Posterior vena cava (tissue), 2 donors: ENCODE data around the gene MPP2. TPM values are rescaled to one million over a fixed set of nuclear protein-coding genes. Genes with fewer than 3 reads are reported as not detected.

Experiments
- DNase-seq: peaks from one replicate; pipeline ENCODE4 v3.0.0-alpha.2; 2020; ENCODE audit warnings: low spot score
- intact Hi-C, 2 donors: fragments of 100-400 bp; cut with DNase I; formaldehyde crosslinking; loops; one replicate each; pipeline versions ENCODE4 v1.14.1 to v1.14.2; 2022 to 2023
- total RNA-seq, 2 donors: library from RNA; stranded (reverse); fragmentation: NEBNext Ultra II Directional; extraction: Animal tissue kit (Norgen Biotek cat#: 25700); gene quantifications; one replicate each; pipeline ENCODE4 v1.2.1, GENCODE V29; 2021
- donor health status: DM: yes; HTN: yes; CAD: no.
- donor health status: DM: yes; HTN: yes; CAD: no.

MPP2 gene
- total RNA-seq, 2 donors from 2014 or later = 11.4 to 15.5 TPM

DNA sequence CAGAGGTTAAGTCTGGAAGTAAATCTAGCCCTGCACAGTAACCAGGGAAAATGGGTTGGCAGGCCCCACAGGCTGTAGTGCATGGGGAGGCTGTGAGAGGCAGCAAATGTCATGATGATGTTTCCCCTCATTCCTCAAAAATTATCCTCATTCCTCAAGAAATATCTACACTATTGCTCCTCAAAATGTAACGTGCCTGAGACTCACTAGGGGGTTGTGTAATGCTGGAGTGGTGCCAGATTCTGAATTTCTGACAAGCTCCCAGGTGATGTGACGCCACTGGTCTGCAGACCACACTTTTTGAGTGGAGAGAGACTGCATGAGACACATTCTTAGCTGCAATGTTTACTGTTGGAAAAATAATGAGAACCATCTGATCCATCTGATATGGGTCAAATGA is 73.2 kb downstream of the MPP2 start:
- intact Hi-C loops = loop anchor here in 1 of 2 donors (10.0 kb wide), 1 partner anchor 49 kb away; the partner anchor contains the start of gene CFAP97D1

GRCh38 chr17:43832976-43833829 is 74.1 kb downstream of the MPP2 start, which contains the start of gene MPP3:
MPP3 (minus strand) TSS chr17:43833146; CDS start chr17:43831906, 1,240 bp downstream.
- intact Hi-C loops = loop anchor here in 1 of 2 donors (10.0 kb wide), 1 partner anchor 48 kb away; the partner anchor contains the start of gene CFAP97D1
- peak; percentile 87 for DNase-seq

More for the DNA sequence above, 73.2 kb downstream of the MPP2 start:
- no peak for DNase-seq

GRCh38 chr17:43832168-43832975 is 75.0 kb downstream of the MPP2 start:
- DNase-seq = peak; percentile 88
- intact Hi-C loops = loop anchor here in 1 of 2 donors (10.0 kb wide), 1 partner anchor 48 kb away; the partner anchor contains the start of gene CFAP97D1

DNA sequence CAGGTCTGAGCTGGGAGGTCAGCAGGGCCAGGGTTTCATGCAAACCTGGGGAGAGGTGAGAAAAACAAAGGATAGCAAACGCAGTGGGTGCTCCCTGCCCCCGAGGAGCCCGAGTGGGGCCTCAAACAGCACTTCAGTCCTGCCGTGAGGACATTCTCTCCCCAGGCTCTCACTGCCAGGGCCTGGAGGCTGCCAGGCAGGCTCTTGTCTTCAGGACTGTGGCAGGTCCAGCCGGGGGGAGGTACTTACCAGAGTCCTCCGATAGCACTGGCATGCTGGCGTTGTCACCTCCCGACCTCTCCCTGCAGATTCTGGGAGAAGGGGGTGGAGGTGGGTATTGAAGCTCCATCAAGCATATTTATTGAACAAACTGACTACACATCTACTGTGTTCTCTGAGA is 75.7 kb downstream of the MPP2 start:
- no peak for DNase-seq
- intact Hi-C loops = loop anchor here in 1 of 2 donors (10.0 kb wide), 1 partner anchor 47 kb away; the partner anchor contains the start of gene CFAP97D1

GRCh38 chr17:43830510-43831140 is 76.7 kb downstream of the MPP2 start:
- intact Hi-C loops = loop anchor here in 1 of 2 donors (10.0 kb wide), 1 partner anchor 46 kb away; the partner anchor contains the start of gene CFAP97D1
- DNase-seq = peak; percentile 13

GRCh38 chr17:43829738-43830137 is 77.6 kb downstream of the MPP2 start:
- intact Hi-C loops = loop anchor here in 1 of 2 donors (10.0 kb wide), 1 partner anchor 45 kb away; the partner anchor contains the start of gene CFAP97D1

DNA sequence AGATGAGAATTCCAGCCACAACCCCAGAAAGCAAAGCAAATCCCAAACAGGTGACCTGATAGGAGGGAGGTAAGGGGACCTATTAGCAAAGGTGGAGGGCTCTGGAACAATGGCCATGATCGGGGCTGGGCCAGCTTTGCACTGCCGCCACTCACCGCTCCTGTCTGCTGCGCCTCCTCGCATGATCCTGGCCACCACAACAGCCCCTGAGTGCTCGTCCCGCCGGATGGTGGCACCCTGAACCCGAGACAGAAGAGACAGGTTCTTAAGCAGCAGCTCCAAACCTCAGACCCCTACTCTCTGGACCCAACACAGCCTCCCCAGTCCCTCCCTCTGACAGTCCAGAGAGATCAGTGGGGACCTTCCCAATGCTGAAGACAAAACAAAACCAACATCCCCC is 79.7 kb downstream of the MPP2 start:
- DNase-seq = peak; percentile 48
- intact Hi-C loops = no loop called here

More at GRCh38 chr17:43829738-43830137, 77.6 kb downstream of the MPP2 start:
- peak; percentile 68 for DNase-seq

- intact Hi-C loops = no loop called here
- DNase-seq = peak; percentile 60
Observed at GRCh38 chr17:43826206-43826605, 81.1 kb downstream of the MPP2 start.

GRCh38 chr17:43825567-43825966 is 81.8 kb downstream of the MPP2 start:
- peak; percentile 68 for DNase-seq
- intact Hi-C loops = no loop called here

Other genes starting within 250 kb of the MPP2 start
- 1 to 10 TPM; 6.7 to 7.7 TPM for gene MEOX1, start 245.6 kb downstream of the MPP2 start, total RNA-seq
- not detected for gene SOST, start 148.7 kb downstream of the MPP2 start, total RNA-seq
- gene DUSP3, start 128.6 kb downstream of the MPP2 start, total RNA-seq = 100 to 1,000 TPM; 169 to 172 TPM
- gene CFAP97D1, start 127.1 kb downstream of the MPP2 start, total RNA-seq = not detected
- gene MPP3, start 74.4 kb downstream of the MPP2 start, total RNA-seq = 10 to 100 TPM in 1 of 2 donors, 1 to 10 TPM in 1; 8.5 to 10.2 TPM
- gene CD300LG, start 60.4 kb downstream of the MPP2 start, total RNA-seq = 1 to 10 TPM; 3.5 to 5.1 TPM
- gene PPY, start 34.9 kb upstream of the MPP2 start, total RNA-seq = not detected
- gene PYY, start 46.4 kb upstream of the MPP2 start, total RNA-seq = not detected
- gene NAGS, start 97.1 kb upstream of the MPP2 start, total RNA-seq = 1 to 10 TPM in 1 of 2 donors, under 1 TPM in 1; 0.86 to 1.2 TPM
- gene TMEM101, start 107.4 kb upstream of the MPP2 start, total RNA-seq = 10 to 100 TPM; 12.9 to 14.8 TPM
- 10 to 100 TPM; 37.5 to 38.2 TPM for gene LSM12, start 159.1 kb upstream of the MPP2 start, total RNA-seq
- gene G6PC3, start 163.2 kb upstream of the MPP2 start, total RNA-seq = 10 to 100 TPM; 40.3 to 41.4 TPM
- gene HDAC5, start 216.1 kb upstream of the MPP2 start, total RNA-seq = 10 to 100 TPM; 28.5 to 51.7 TPM
- gene HROB, start 234.4 kb upstream of the MPP2 start, total RNA-seq = 1 to 10 TPM in 1 of 2 donors, under 1 TPM in 1; 0.65 to 1.2 TPM